Fibroblast of upper back skin (primary cell): ENCODE measurements around the gene HNRNPC.

Experiments
- DNase-seq: peaks from one replicate; pipeline ENCODE4 v3.0.0-alpha.2; 2013

Gene HNRNPC

GRCh38 chr14:21210023-21210422, 59.2 kb downstream of the HNRNPC start:
- no peak for DNase-seq

- no peak for DNase-seq
These were observed 60.1 kb downstream of the HNRNPC start for GRCh38 chr14:21209185-21209584.

GRCh38 chr14:21208554-21208953, 60.7 kb downstream of the HNRNPC start:
- DNase-seq = no peak

- no peak for DNase-seq
These were observed 62.2 kb downstream of the HNRNPC start for GRCh38 chr14:21206753-21207684.

DNA sequence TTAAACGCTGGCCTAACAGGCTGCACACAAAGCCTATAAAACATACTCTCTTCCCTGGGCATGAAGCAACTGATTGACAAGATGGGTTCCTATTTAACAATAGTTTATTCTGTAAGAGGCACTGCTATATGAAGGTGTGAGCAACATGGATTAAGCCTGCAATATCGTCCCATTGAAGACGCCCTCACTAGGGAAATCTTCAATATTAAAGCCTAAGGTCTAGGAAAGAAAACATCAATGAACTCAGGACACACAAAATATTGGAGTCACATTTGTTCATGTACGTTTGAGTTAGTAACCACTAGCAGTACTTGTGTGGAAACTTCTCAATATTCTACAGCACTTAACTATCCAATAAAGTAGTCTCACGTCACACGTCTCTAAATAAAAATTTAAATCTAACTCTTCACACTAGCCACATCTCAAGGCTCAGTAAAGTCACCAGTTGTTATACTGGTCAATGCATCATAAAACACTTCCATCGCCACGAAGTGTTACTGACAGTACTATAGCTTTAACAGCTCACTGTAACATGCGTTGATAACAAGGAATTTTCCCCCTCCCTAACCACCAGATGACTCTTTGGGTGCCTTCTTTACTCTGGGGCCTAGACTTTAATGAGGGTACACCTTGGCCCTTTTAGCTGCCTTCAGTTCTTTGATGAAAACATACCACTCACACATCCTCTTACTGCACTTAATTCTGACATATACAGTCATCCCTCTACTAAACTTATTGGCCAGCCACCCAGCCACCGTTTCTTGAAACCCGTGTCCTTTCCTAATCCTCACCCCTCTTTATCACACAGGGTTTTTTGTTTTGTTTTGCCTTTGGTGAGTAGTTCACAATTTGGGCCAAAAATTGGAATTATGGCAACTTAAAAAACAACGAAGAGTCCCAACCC, 63.3 kb downstream of the HNRNPC start:
- no peak for DNase-seq

GRCh38 chr14:21205026-21205677, 64.1 kb downstream of the HNRNPC start:
- DNase-seq = no peak

DNA sequence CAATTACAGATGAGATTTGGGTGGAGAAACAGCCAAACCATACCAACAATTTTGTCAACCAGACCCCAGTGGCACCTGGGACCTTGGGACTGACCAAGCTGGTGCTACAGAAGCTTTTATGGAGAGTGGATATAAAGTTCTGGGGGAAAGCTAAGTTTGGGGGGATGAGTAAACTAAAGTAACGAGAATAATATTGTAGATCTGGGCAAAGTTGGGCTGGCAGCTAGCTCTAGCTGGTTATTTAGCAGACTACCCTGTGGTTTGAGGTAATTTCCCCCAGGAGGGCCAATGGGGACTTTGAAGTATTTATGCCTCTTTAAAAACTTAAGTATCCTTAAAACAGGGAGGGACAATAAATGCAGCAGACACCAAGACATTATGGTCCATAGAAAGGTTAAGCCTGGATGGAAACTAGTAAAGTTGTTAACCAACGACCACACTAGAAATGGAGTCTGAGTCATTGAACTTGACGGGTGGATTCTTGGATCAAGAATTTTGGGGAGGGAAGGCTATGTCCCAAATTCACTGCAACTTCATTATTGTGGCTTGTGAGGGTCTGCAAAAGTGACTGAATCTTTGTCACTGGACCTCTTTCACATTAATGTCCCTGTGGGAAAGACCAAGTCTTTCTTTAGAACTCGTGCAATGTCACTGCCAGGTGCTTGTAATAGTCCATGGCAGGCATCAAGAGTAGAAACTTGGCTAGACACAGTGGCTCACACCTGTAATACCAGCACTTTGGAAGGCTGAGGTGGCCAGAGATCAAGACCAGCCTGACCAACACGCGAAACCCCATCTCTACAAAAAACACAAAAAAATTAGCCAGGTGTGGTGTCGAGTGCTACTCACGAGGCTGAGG, 64.8 kb downstream of the HNRNPC start:
- no peak for DNase-seq

DNA sequence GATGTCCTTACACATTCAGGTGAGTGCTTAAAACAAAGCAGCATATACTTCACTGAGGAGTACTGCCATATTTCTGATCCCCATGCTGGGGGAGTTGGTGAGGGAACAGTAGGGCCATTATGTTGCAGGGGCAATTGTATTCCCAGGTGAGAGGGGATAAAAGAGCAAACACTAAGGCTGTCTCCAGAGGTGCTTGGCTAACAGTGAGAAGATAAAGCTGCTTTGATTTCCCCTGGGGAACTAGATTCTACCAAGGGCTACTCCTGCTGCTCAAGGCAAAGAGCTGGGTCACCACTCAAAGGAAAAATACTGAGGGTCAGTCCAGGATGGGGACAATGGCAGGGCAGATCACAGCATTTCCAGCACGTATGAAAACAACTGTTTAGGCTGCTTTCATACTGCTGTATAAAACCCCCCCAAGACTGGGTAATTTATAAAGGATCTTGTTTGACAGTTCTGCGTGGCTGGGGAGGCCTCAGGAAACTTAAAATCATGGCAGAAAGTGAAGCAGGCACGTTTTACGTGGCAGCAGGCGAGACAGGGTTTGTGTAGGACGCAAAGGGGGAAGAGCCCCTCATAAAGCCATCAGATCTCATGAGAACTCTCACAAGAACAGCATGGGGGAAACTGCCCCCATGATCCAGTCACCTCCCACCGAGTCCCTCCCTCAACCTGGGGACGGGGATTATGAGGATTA, 65.6 kb downstream of the HNRNPC start:
- no peak for DNase-seq

- no peak for DNase-seq
These were observed 66.5 kb downstream of the HNRNPC start for GRCh38 chr14:21202463-21203358.

DNA sequence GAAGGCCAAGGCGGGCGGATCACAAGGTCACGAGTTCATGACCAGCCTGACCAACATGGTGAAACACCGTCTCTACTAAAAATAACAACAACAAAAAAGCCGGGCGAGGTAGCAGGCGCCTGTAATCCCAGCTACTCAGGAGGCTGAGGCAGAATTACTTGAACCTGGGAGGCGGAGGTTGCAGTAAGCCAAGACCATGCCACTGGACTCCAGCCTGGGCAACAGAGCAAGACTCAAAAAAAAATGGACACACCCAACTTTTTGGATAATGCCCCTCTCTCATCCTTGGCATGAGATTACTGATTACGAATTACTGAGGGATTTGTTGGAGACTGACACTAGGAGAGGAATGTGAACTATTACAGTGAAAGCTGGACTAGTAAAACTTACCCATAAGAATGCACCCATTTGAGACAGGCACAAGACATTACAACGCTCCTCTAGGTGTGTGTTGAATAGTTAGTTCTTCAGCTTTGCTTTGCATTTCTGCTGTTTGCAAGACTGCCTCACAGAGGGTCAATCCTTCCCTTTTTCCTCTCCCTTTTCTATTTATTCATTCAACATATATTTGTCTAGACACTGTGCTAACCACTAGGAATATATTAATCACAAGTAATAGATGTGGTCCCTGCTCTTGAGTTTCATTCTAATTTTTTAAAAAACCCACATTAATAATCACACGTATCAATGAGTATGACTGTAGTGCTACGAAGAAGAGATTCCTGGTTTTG, 67.3 kb downstream of the HNRNPC start:
- no peak for DNase-seq

GRCh38 chr14:21200752-21201461, 68.3 kb downstream of the HNRNPC start:
- no peak for DNase-seq

GRCh38 chr14:21199611-21200560, 69.4 kb downstream of the HNRNPC start:
- DNase-seq = peak; percentile 55

DNA sequence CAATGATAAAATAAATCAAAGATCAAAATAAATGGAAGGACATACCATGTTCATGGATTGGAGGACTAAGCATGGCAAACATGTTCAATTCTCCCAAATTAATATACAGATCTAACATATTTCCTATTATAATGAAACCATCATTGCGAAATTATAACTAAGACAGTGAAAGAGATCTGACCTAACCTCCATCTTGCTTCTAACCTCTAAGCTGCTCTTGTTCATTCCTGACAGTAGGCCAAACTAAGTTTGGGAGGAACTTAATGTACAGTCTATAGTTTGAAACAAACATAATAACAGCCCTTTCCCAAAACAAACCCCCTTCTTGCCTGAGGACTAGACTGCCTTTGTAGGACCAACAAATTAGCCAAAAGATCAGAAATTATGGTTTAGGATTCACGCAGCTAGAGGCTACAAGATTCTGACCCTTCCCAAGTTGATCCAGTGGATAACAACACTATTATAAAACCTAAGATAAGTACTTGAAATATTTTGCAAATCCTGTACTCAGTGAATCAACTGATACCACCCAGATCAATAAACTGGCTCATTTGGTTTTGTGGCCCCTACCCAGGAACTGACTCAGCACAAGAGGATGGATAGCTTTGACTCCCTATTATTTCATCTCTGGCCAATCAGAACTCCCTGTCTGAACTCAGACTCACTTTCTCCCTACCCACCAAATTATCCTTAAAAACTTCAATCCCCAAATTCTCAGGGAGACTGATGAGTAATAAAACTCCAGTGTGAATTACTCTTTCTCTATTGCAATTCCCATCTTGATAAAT, 71.6 kb downstream of the HNRNPC start:
- no peak for DNase-seq

GRCh38 chr14:21194597-21194996, 74.6 kb downstream of the HNRNPC start:
- no peak for DNase-seq

DNA sequence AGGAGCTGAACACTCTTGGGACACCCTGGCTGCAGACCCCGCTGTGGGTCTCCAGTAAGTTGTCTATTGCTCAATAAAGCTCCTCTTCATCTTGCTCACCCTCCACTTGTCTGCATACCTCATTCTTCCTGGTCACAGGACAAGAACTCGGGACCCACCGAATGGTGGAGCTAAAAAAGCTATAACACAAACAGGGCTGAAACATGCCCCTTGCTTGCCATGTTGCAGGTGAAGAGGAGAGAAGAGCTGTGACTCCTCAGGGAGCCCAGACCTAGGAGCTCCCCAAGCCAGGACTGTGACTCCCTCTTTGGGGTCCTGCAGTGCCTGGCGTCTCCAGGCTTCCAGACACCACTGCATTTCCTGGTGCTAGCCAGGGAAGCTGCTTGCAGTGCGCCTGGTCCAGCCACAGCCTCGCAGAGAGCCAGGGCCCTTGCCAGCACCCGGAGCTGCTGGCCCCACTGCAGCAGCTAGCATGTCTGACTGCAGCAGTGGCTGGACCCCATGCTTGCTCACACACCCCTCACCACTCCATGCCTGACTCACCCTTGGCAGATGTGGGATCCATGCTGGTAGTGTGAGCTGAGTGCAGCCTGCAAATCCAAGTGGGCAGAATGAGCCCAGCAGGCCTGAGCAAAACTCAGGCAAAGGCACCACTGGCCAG, 76.2 kb downstream of the HNRNPC start:
- DNase-seq = peak; percentile 32

DNA sequence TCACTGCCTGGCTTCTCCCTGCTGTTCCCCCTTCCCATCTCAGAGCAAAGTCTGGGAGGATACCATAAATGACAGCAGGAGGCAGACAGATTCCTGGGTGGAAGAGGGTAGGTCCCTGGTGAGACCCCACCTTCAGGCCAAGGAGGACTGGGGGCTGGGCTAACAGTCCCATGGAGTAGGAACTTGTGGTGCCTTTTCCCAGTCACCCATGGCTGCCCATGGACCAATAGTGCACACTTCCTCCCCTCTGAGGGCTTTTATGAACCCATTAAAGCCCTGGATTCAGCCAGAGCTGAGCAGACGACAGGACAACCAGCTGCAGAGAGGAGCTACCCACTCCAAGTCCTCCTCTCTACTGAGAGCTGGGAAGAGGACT, 76.8 kb downstream of the HNRNPC start:
- DNase-seq = no peak
